Caco-2 (cell line): ENCODE data around the gene NLRP8. TPM values are rescaled to one million over a fixed set of nuclear protein-coding genes. Genes with fewer than 3 reads are reported as not detected.

Source experiments
- BruUV-seq: library from RNA; stranded (reverse); fragments of 400-500 nt; replicated peaks from 2 replicates; lab custom pipeline; 2021; lab: Mats Ljungman, UMichigan
- CTCF ChIA-PET: fragments of 300-600 bp; sonication (Branson Sonifier 250); formaldehyde crosslinking; loops from one replicate; lab custom pipeline; 2022; ENCODE audit warnings: antibody characterized with exemption; lab: Charles Lee
- POLR2A ChIA-PET: fragments of 300-600 bp; sonication (Branson Sonifier 250); formaldehyde crosslinking; loops from one replicate; lab custom pipeline; 2022; ENCODE audit warnings: antibody characterized with exemption; lab: Charles Lee
- DNase-seq, 2 experiments: peaks; one replicate each; pipeline versions ENCODE4 v3.0.0 to v3.0.0-alpha.2; 2020 to 2022
- H3K27me3 ChIP-seq: replicated peaks from 2 replicates; pipeline ENCODE4 v1.6.0; 2011; ENCODE audit warnings: low read length; ENCODE audit not compliant: control insufficient read depth, insufficient read depth
- H3K36me3 ChIP-seq: 2 replicates; pipeline ENCODE4 v1.5.1; 2011; ENCODE audit warnings: low read length; ENCODE audit not compliant: control insufficient read depth, insufficient read depth
- H3K4me1 ChIP-seq: fragments of 250-450 bp; sonication (Bioruptor Pico); 2 replicates; pipeline ENCODE4 v1.5.1; 2020; ENCODE audit warnings: mild to moderate bottlenecking
- H3K4me3 ChIP-seq: 2 replicates; pipeline ENCODE4 v1.5.1; 2011; ENCODE audit warnings: low read depth, mild to moderate bottlenecking, control low read depth, low read length
- H3K9me3 ChIP-seq: fragments of 250-450 bp; sonication (Bioruptor Pico); 2 replicates; pipeline ENCODE4 v1.5.1; 2020; ENCODE audit warnings: mild to moderate bottlenecking, moderate library complexity
- H3K27ac Mint-ChIP-seq: one replicate; pipeline ENCODE4 v1.8.0; 2022; ENCODE audit warnings: mixed read lengths; ENCODE audit not compliant: unreplicated experiment
- H3K27me3 Mint-ChIP-seq: one replicate; pipeline ENCODE4 v1.8.0; 2022; ENCODE audit warnings: mixed read lengths; ENCODE audit not compliant: insufficient read depth, unreplicated experiment
- H3K36me3 Mint-ChIP-seq: one replicate; pipeline ENCODE4 v1.8.0; 2022; ENCODE audit warnings: mild to moderate bottlenecking, mixed read lengths; ENCODE audit not compliant: insufficient read depth, unreplicated experiment
- H3K4me1 Mint-ChIP-seq: one replicate; pipeline ENCODE4 v1.8.0; 2022; ENCODE audit warnings: low read depth, mixed read lengths; ENCODE audit not compliant: unreplicated experiment
- H3K4me3 Mint-ChIP-seq: one replicate; pipeline ENCODE4 v1.8.0; 2022; ENCODE audit warnings: mild to moderate bottlenecking, moderate library complexity, mixed read lengths; ENCODE audit not compliant: unreplicated experiment
- H3K9me3 Mint-ChIP-seq: one replicate; pipeline ENCODE4 v1.8.0; 2022; ENCODE audit warnings: mixed read lengths; ENCODE audit not compliant: unreplicated experiment
- intact Hi-C: fragments of 100-400 bp; cut with micrococcal nuclease; formaldehyde crosslinking; loops from one replicate; pipeline ENCODE4 v1.10.0; 2022; ENCODE audit not compliant: unreplicated experiment
- total RNA-seq: library from RNA; stranded (reverse); gene quantifications from 2 replicates; pipeline ENCODE4 v1.2.3, GENCODE V29; 2022
- TF ChIP-seq, protein P1 (sequence below), 2 experiments: fragments of 200-600 bp in 1 of 2; IDR thresholded peaks; 1 replicate in 1 of 2; 2 replicates in 1 of 2; pipeline versions ENCODE4 v1.5.1 to v1.8.0; 2011 to 2022; ENCODE audit warnings: antibody characterized with exemption in 1 of 2, control low read depth in 1 of 2, inconsistent platforms in 1 of 2, low read depth in 1 of 2, low read length in 1 of 2, mild to moderate bottlenecking in 1 of 2, moderate library complexity in 1 of 2; ENCODE audit not compliant: insufficient read depth in 1 of 2, severe bottlenecking in 1 of 2, unreplicated experiment in 1 of 2

NLRP8 gene
- total RNA-seq, 1 experiment from 2014 or later: not detected

DNA sequence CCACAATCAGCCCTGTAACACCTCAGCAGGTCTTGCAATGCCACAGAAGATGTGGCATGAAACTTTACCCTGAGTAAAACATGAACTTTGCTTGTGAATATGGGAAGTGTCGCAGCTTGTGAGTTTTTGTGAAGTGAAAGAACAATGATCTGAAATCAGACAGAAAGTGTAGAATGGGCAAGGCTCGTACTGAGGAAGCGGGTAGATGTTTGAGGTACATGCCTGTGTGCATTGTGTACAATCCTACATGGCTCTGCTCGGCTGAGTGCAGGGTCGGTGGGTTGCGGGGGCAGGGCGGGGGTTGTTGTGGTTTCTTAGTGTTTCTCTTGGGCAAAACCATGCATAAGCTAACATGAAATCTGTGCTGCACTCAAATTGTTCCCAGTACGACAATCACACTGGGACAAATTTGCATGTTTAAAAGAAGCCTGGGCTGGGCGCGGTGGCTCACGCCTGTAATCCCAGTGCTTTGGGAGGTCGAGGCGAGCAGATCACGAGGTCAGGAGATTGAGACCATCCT is 16.6 kb upstream of the NLRP8 start:
- POLR2A ChIA-PET: no interaction called here
- no peak overlapping the region for H3K27ac Mint-ChIP-seq
- no peaks in the 10 kb centered on the region for H3K9me3 Mint-ChIP-seq

DNA sequence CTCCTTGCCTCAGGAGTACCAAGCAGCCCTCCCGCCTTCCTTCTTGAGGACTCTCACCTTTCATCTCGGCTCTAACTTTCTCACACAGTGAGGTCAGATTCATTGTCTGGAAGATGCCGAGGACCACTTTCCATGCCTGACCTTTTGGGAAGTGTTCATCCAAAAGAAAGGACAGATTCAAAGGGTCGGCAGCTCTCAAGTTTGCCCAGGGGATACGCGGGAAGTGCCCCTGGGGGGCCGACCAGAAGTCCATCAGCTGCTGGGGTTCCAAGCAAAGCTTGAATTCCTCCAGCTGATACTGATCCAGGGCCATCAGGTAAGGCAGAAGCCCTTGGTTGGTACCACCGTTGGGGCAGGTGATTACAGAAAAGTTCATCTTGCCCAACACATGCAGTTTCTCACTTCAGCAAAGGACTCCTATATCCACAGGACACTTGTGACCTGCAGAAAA is 15.7 kb upstream of the NLRP8 start, which contains the start of gene NLRP13:
NLRP13 (minus strand) TSS at position 401 of the 451 bp plus-strand sequence; CDS start at position 376, 25 bp downstream.
- no peak for DNase-seq
- Histone ChIP-seq H3K4me1 (no peaks in the 10 kb centered on the region), H3K4me3 (no peak within 1 kb of the TSS), H3K9me3 (no peaks in the 10 kb centered on the region; the same call in 1 of the 2 replicates), H3K27me3 (no peaks in the 10 kb centered on the region), H3K36me3 (no peaks in the 10 kb centered on the region)
- Mint-ChIP-seq H3K27me3 (peaks cover 8% of the 10 kb centered on the region), H3K36me3 (no peaks in the 10 kb centered on the region), H3K4me1 (no peaks in the 10 kb centered on the region), H3K27ac (no peak within 1 kb of the TSS), H3K9me3 (no peaks in the 10 kb centered on the region), H3K4me3 (no peak within 1 kb of the TSS)
- BruUV-seq: no TSS peak
- TF ChIP-seq, protein P1, sequence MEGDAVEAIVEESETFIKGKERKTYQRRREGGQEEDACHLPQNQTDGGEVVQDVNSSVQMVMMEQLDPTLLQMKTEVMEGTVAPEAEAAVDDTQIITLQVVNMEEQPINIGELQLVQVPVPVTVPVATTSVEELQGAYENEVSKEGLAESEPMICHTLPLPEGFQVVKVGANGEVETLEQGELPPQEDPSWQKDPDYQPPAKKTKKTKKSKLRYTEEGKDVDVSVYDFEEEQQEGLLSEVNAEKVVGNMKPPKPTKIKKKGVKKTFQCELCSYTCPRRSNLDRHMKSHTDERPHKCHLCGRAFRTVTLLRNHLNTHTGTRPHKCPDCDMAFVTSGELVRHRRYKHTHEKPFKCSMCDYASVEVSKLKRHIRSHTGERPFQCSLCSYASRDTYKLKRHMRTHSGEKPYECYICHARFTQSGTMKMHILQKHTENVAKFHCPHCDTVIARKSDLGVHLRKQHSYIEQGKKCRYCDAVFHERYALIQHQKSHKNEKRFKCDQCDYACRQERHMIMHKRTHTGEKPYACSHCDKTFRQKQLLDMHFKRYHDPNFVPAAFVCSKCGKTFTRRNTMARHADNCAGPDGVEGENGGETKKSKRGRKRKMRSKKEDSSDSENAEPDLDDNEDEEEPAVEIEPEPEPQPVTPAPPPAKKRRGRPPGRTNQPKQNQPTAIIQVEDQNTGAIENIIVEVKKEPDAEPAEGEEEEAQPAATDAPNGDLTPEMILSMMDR (IDR thresholded peaks at IDR 0.05; ENCODE audit: insufficient read depth in 1 of 2, low read depth in 1 of 2, low read length in 1 of 2, severe bottlenecking in 1 of 2, unreplicated experiment in 1 of 2): no peak
- ChIA-PET POLR2A (no interaction called here), CTCF (no interaction called here)
- intact Hi-C loops: no loop called here

More for the DNA sequence above, 16.6 kb upstream of the NLRP8 start:
- intact Hi-C loops: no loop called here
- H3K36me3 Mint-ChIP-seq: no peaks in the 10 kb centered on the region
- no peak for DNase-seq
- H3K4me1 ChIP-seq: no peaks in the 10 kb centered on the region
- H3K9me3 ChIP-seq: no peaks in the 10 kb centered on the region; the same call in 1 of the 2 replicates
- H3K4me3 ChIP-seq: no peak overlapping the region
- TF ChIP-seq, protein P1 (IDR thresholded peaks at IDR 0.05; ENCODE audit: insufficient read depth in 1 of 2, low read depth in 1 of 2, low read length in 1 of 2, severe bottlenecking in 1 of 2, unreplicated experiment in 1 of 2): no peak
- no peaks in the 10 kb centered on the region for H3K36me3 ChIP-seq
- BruUV-seq: no TSS peak
- CTCF ChIA-PET: interaction anchor here (0.6 kb wide), 1 partner anchor 330 kb away, joined by 4 read pairs; no protein-coding TSS in a partner anchor
- no peaks in the 10 kb centered on the region for H3K27me3 ChIP-seq
- H3K27me3 Mint-ChIP-seq: peaks cover 8% of the 10 kb centered on the region
- H3K4me1 Mint-ChIP-seq: no peaks in the 10 kb centered on the region
- H3K4me3 Mint-ChIP-seq: no peak overlapping the region

DNA sequence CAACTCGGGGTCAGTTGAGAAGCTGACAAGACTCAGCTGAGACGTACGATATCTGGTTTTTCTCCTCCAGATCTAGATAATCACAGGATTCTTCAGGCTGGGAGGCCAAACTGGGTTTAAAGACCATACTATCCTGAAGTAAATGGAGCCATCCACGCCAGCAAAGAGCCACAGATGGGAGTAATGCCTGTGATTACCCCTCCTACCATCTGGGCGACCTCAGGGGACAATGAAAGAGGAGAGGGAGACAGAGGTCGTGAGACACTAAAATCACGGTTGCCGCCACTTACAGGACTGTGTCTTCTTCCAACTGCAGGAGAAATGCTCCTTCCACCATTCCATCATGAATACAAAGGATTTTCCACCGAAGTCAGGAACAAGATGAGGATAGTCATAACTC is 12.4 kb upstream of the NLRP8 start:
- no peak overlapping the region for H3K4me3 Mint-ChIP-seq
- Histone ChIP-seq H3K9me3 (0 out of 2 replicates have a peak, but pooled peaks cover 3% of the 10 kb centered on the region), H3K36me3 (no peaks in the 10 kb centered on the region), H3K4me3 (no peak overlapping the region), H3K27me3 (no peaks in the 10 kb centered on the region), H3K4me1 (no peaks in the 10 kb centered on the region)
- ChIA-PET CTCF (no interaction called here), POLR2A (no interaction called here)
- BruUV-seq: no TSS peak
- no peaks in the 10 kb centered on the region for H3K9me3 Mint-ChIP-seq
- intact Hi-C loops: no loop called here
- TF ChIP-seq, protein P1 (IDR thresholded peaks at IDR 0.05; ENCODE audit: insufficient read depth in 1 of 2, low read depth in 1 of 2, low read length in 1 of 2, severe bottlenecking in 1 of 2, unreplicated experiment in 1 of 2): no peak
- no peak overlapping the region for H3K27ac Mint-ChIP-seq
- peaks cover 10% of the 10 kb centered on the region for H3K27me3 Mint-ChIP-seq
- DNase-seq: no peak
- H3K36me3 Mint-ChIP-seq: no peaks in the 10 kb centered on the region
- H3K4me1 Mint-ChIP-seq: no peaks in the 10 kb centered on the region
